Measurements from ENCODE around the gene ATG4A. TPM values are rescaled to one million over a fixed set of nuclear protein-coding genes. Genes with fewer than 3 reads are reported as not detected.

ATG4A gene
- polyA plus RNA-seq (ENCODE audit: insufficient read length in 4 of 4): 10 to 100 TPM; 10.9 to 13.1 (median 12.5) TPM

- DNase-seq (ENCODE audit: low read depth in 4 of 4, low spot score in 3 of 4): peak; percentile 70 to 91 (median 87)
Observed at GRCh38 chrX:108091264-108091877, at the start of gene ATG4A, which contains the start of gene PSMD10. TSS of gene ATG4A (plus strand) at chrX:108091778. CDS start at chrX:108091827, 49 bp downstream. TSS of gene PSMD10 (minus strand) at chrX:108091542. CDS start at chrX:108091520, 22 bp downstream.

- no peak for DNase-seq (ENCODE audit: low read depth in 4 of 4, low spot score in 3 of 4)
Observed at GRCh38 chrX:108044554-108045256, 46.9 kb upstream of the ATG4A start, which contains the start of gene VSIG1. TSS of gene VSIG1 (plus strand) at chrX:108045065. CDS start at chrX:108045131, 66 bp downstream.

- DNase-seq (ENCODE audit: low read depth in 4 of 4, low spot score in 3 of 4): no peak
Observed at GRCh38 chrX:108049649-108050048, 41.9 kb upstream of the ATG4A start.

- DNase-seq (ENCODE audit: low read depth in 4 of 4, low spot score in 3 of 4): no peak
Observed at GRCh38 chrX:108053218-108053617, 38.4 kb upstream of the ATG4A start.

GRCh38 chrX:108055546-108055945 is 36.0 kb upstream of the ATG4A start:
- DNase-seq (ENCODE audit: low read depth in 4 of 4, low spot score in 3 of 4): no peak

GRCh38 chrX:108059801-108060200 is 31.8 kb upstream of the ATG4A start:
- no peak for DNase-seq (ENCODE audit: low read depth in 4 of 4, low spot score in 3 of 4)

- DNase-seq (ENCODE audit: low read depth in 4 of 4, low spot score in 3 of 4): no peak
Observed at GRCh38 chrX:108064001-108064400, 27.6 kb upstream of the ATG4A start.

- DNase-seq (ENCODE audit: low read depth in 4 of 4, low spot score in 3 of 4): no peak
Observed at GRCh38 chrX:108064613-108065012, 27.0 kb upstream of the ATG4A start.

- DNase-seq (ENCODE audit: low read depth in 4 of 4, low spot score in 3 of 4): no peak
Observed at GRCh38 chrX:108068121-108068520, 23.5 kb upstream of the ATG4A start.

- no peak for DNase-seq (ENCODE audit: low read depth in 4 of 4, low spot score in 3 of 4)
Observed at GRCh38 chrX:108070891-108071290, 20.7 kb upstream of the ATG4A start.

GRCh38 chrX:108071578-108071977 is 20.0 kb upstream of the ATG4A start:
- no peak for DNase-seq (ENCODE audit: low read depth in 4 of 4, low spot score in 3 of 4)

GRCh38 chrX:108072746-108073145 is 18.8 kb upstream of the ATG4A start:
- DNase-seq (ENCODE audit: low read depth in 4 of 4, low spot score in 3 of 4): no peak

- DNase-seq (ENCODE audit: low read depth in 4 of 4, low spot score in 3 of 4): no peak
Observed at GRCh38 chrX:108081110-108081509, 10.5 kb upstream of the ATG4A start.

- no peak for DNase-seq (ENCODE audit: low read depth in 4 of 4, low spot score in 3 of 4)
Observed at GRCh38 chrX:108087792-108088191, 3.8 kb upstream of the ATG4A start.

- DNase-seq (ENCODE audit: low read depth in 4 of 4, low spot score in 3 of 4): no peak
Observed at GRCh38 chrX:108088511-108088910, 3.1 kb upstream of the ATG4A start.

GRCh38 chrX:108090491-108091263 is 901 bp upstream of the ATG4A start:
- DNase-seq (ENCODE audit: low read depth in 4 of 4, low spot score in 3 of 4): peak in 1 of 4 donors; percentile 7

- no peak for DNase-seq (ENCODE audit: low read depth in 4 of 4, low spot score in 3 of 4)
Observed at GRCh38 chrX:108091878-108092291, 307 bp downstream of the ATG4A start.

- no peak for DNase-seq (ENCODE audit: low read depth in 4 of 4, low spot score in 3 of 4)
Observed at GRCh38 chrX:108097380-108097779, 5.8 kb downstream of the ATG4A start.

GRCh38 chrX:108105473-108105872 is 13.9 kb downstream of the ATG4A start:
- DNase-seq (ENCODE audit: low read depth in 4 of 4, low spot score in 3 of 4): no peak

GRCh38 chrX:108114541-108114940 is 23.0 kb downstream of the ATG4A start:
- no peak for DNase-seq (ENCODE audit: low read depth in 4 of 4, low spot score in 3 of 4)

GRCh38 chrX:108117988-108118387 is 26.4 kb downstream of the ATG4A start:
- DNase-seq (ENCODE audit: low read depth in 4 of 4, low spot score in 3 of 4): no peak

Measured in right renal pelvis (tissue), 4 donors.